HCT116 (cell line): ENCODE results near the gene C1orf174. TPM values are rescaled to one million over a fixed set of nuclear protein-coding genes. Genes with fewer than 3 reads are reported as not detected.

ENCODE experiments used
- ATAC-seq: fragments of 200-7000 bp; cut with Tn5 transposase; 2 replicates; pipeline ENCODE4 v1.9.1; 2020; ENCODE audit warnings: mild to moderate bottlenecking, moderate library complexity
- BruUV-seq: library from RNA; stranded (reverse); fragments of 400-500 nt; replicated peaks from 2 replicates; lab custom pipeline; 2021; lab: Mats Ljungman, UMichigan
- CTCF ChIA-PET: fragments of 300-600 bp; sonication (Branson Sonifier 250); formaldehyde crosslinking; loops from one replicate; lab custom pipeline; 2021; ENCODE audit warnings: antibody characterized with exemption; lab: Charles Lee
- POLR2A ChIA-PET: fragments of 300-600, 350-600 bp; sonication (Branson Sonifier 250); formaldehyde crosslinking; loops from one replicate; lab custom pipeline; 2021; ENCODE audit warnings: antibody characterized with exemption; lab: Charles Lee
- RAD21 ChIA-PET, 2 experiments: fragments of 300-600 bp; sonication (Branson Sonifier 250); formaldehyde crosslinking; loops; one replicate each; lab custom pipeline; 2023; ENCODE audit warnings: low total read pairs in 2 of 2; ENCODE audit not compliant: uncharacterized antibody in 2 of 2, unreplicated experiment in 2 of 2, low non-redundant PET in 1 of 2; lab: Charles Lee
- DNase-seq: peaks from one replicate; pipeline ENCODE4 v3.0.0-alpha.2; 2010; ENCODE audit warnings: low read depth, low spot score
- H2AFZ ChIP-seq: fragments of 200-600 bp; shearing (Covaris generic), sonication (generic); 2 replicates; pipeline ENCODE4 v1.6.1; 2017; ENCODE audit warnings: low read depth, mixed run types, mixed read lengths, antibody characterized with exemption, low read length; ENCODE audit not compliant: poor library complexity, severe bottlenecking
- H3K27ac ChIP-seq: 2 replicates; pipeline ENCODE4 v1.5.1; 2012; ENCODE audit warnings: low read depth, low read length
- H3K27me3 ChIP-seq: fragments of 200-600 bp; sonication (generic); 2 replicates; pipeline ENCODE4 v1.6.1; 2016; ENCODE audit warnings: mixed run types, low read length, mixed read lengths; ENCODE audit not compliant: insufficient read depth
- H3K36me3 ChIP-seq, 2 experiments: fragments of 200-500 bp in 1 of 2; fragments of 200-600 bp in 1 of 2; sonication (Bioruptor generic) in 1 of 2; sonication (generic) in 1 of 2; 2 replicates each; pipeline versions ENCODE4 v1.5.1 to v1.6.1; 2014 to 2016; ENCODE audit warnings: low read length in 2 of 2, inconsistent platforms in 1 of 2, mixed read lengths in 1 of 2, mixed run types in 1 of 2; ENCODE audit not compliant: insufficient read depth in 2 of 2, control insufficient read depth in 1 of 2
- H3K4me1 ChIP-seq, 2 experiments: fragments of 200-600 bp in 1 of 2; sonication (generic) in 1 of 2; 2 replicates each; pipeline versions ENCODE4 v1.5.1 to v1.6.1; 2012 to 2017; ENCODE audit warnings: low read length in 2 of 2, inconsistent platforms in 1 of 2, mild to moderate bottlenecking in 1 of 2, mixed read lengths in 1 of 2, mixed run types in 1 of 2, moderate library complexity in 1 of 2; ENCODE audit not compliant: insufficient read depth in 2 of 2, control insufficient read depth in 1 of 2
- H3K4me2 ChIP-seq: fragments of 200-600 bp; sonication (generic); 2 replicates; pipeline ENCODE4 v1.6.1; 2017; ENCODE audit warnings: mixed run types, low read length, mixed read lengths
- H3K4me3 ChIP-seq, 2 experiments: fragments of 200-600 bp in 1 of 2; sonication (generic) in 1 of 2; replicated peaks in 1 of 2; 2 replicates each; pipeline ENCODE4 v1.5.1; 2011 to 2016; ENCODE audit warnings: low read length in 2 of 2, control low read depth in 1 of 2, low read depth in 1 of 2, mild to moderate bottlenecking in 1 of 2, mixed read lengths in 1 of 2, mixed run types in 1 of 2
- H3K79me2 ChIP-seq: fragments of 200-600 bp; sonication (generic); 2 replicates; pipeline ENCODE4 v1.6.1; 2017; ENCODE audit warnings: mild to moderate bottlenecking, mixed run types, low read length, moderate library complexity, mixed read lengths; ENCODE audit not compliant: insufficient read depth
- H3K9ac ChIP-seq: fragments of 200-600 bp; sonication (generic); 2 replicates; pipeline ENCODE4 v1.6.1; 2016; ENCODE audit warnings: low read length, mixed read lengths
- H3K9me2 ChIP-seq: fragments of 200-600 bp; sonication (generic), shearing (Covaris generic); 2 replicates; pipeline ENCODE4 v1.6.1; 2017; ENCODE audit warnings: mixed run types, mild to moderate bottlenecking, moderate library complexity; ENCODE audit not compliant: insufficient read depth
- H3K9me3 ChIP-seq, 2 experiments: fragments of 200-500 bp in 1 of 2; fragments of 200-600 bp in 1 of 2; sonication (Bioruptor generic) in 1 of 2; sonication (generic) in 1 of 2; 2 replicates each; pipeline ENCODE4 v1.6.1; 2014 to 2017; ENCODE audit warnings: low read length in 2 of 2, mixed read lengths in 2 of 2, inconsistent platforms in 1 of 2, low read depth in 1 of 2, mild to moderate bottlenecking in 1 of 2, mixed run types in 1 of 2, moderate library complexity in 1 of 2; ENCODE audit not compliant: control insufficient read depth in 1 of 2, insufficient read depth in 1 of 2
- H4K20me1 ChIP-seq: fragments of 200-600 bp; sonication (generic), shearing (Covaris generic); 2 replicates; pipeline ENCODE4 v1.6.1; 2017; ENCODE audit warnings: mixed run types, mild to moderate bottlenecking, moderate library complexity; ENCODE audit not compliant: insufficient read depth
- CBX3 ChIP-seq: IDR thresholded peaks from 2 replicates; pipeline ENCODE4 v1.6.1; 2012; ENCODE audit warnings: low read depth
- CEBPB ChIP-seq: IDR thresholded peaks from 2 replicates; pipeline ENCODE4 v1.6.1; 2012; ENCODE audit warnings: low read depth
- EGR1 ChIP-seq: IDR thresholded peaks from 2 replicates; pipeline ENCODE4 v1.6.1; 2012; ENCODE audit warnings: low read depth
- ELF1 ChIP-seq: IDR thresholded peaks from 2 replicates; pipeline ENCODE4 v1.6.1; 2012; ENCODE audit warnings: low read depth, borderline replicate concordance
- EZH2 ChIP-seq: fragments of 200-600 bp; sonication (generic); IDR thresholded peaks from 2 replicates; pipeline ENCODE4 v1.6.1; 2017; ENCODE audit warnings: antibody characterized with exemption, mixed run types
- JUND ChIP-seq: IDR thresholded peaks from 2 replicates; pipeline ENCODE4 v1.6.1; 2012
- MAX ChIP-seq: IDR thresholded peaks from 2 replicates; pipeline ENCODE4 v1.6.1; 2012
- POLR2A ChIP-seq: IDR thresholded peaks from 2 replicates; pipeline ENCODE4 v1.7.0; 2011; ENCODE audit warnings: borderline replicate concordance; ENCODE audit not compliant: insufficient read depth, insufficient read length; ENCODE audit errors: extremely low read depth
- RAD21 ChIP-seq: IDR thresholded peaks from 2 replicates; pipeline ENCODE4 v1.6.1; 2012; ENCODE audit warnings: low read depth, mild to moderate bottlenecking
- SIN3A ChIP-seq: IDR thresholded peaks from 2 replicates; pipeline ENCODE4 v1.6.1; 2012; ENCODE audit warnings: low read depth
- SRF ChIP-seq: IDR thresholded peaks from 2 replicates; pipeline ENCODE4 v1.6.1; 2012; ENCODE audit warnings: low read depth
- TCF7L2 ChIP-seq: IDR thresholded peaks from 2 replicates; pipeline ENCODE4 v1.7.0; 2011; ENCODE audit warnings: borderline replicate concordance, inconsistent platforms; ENCODE audit not compliant: insufficient read depth, insufficient read length; ENCODE audit errors: extremely low read depth
- YY1 ChIP-seq: IDR thresholded peaks from 2 replicates; pipeline ENCODE4 v1.6.1; 2011; ENCODE audit warnings: low read length, low read depth, moderate library complexity, mild to moderate bottlenecking; ENCODE audit not compliant: insufficient replicate concordance; ENCODE audit errors: extremely low read depth
- ZBTB33 ChIP-seq: IDR thresholded peaks from 2 replicates; pipeline ENCODE4 v1.6.1; 2011; ENCODE audit warnings: mild to moderate bottlenecking, low read length, moderate library complexity; ENCODE audit not compliant: insufficient replicate concordance; ENCODE audit errors: extremely low read depth
- intact Hi-C: fragments of 100-400 bp; cut with micrococcal nuclease; formaldehyde crosslinking; loops from 2 replicates; pipeline ENCODE4 v1.10.0; 2022
- total RNA-seq: library from RNA; stranded (reverse); gene quantifications from one replicate; pipeline ENCODE4 v1.2.1, GENCODE V29; 2021; ENCODE audit not compliant: unreplicated experiment

The C1orf174 gene
- total RNA-seq, 1 experiment from 2014 or later, result 33.7 TPM

- TF ChIP-seq SIN3A (no peak), EZH2 (no peak), EGR1 (no peak)
Observed at GRCh38 chr1:3851292-3851691, 48.8 kb downstream of the C1orf174 start (continued).

GRCh38 chr1:3850857-3851256 lies 49.2 kb downstream of the C1orf174 start:
- ChIA-PET CTCF (no interaction called here), RAD21 (no interaction called here), POLR2A (no interaction called here)
- Histone ChIP-seq H3K4me1 (peaks cover 4 to 5% of the 10 kb centered on the region in 2 experiments; a peak in 3 of 4 replicates), H3K4me3 (no peak overlapping the region), H3K79me2 (peaks cover 10% of the 10 kb centered on the region; the same call in 1 of the 2 replicates), H3K27ac (no peak overlapping the region), H2AFZ (no peak overlapping the region), H3K9me2 (no peaks in the 10 kb centered on the region), H3K9ac (no peak overlapping the region), H3K9me3 (no peaks in the 10 kb centered on the region), H3K27me3 (no peaks in the 10 kb centered on the region), H3K36me3 (no peaks in the 10 kb centered on the region; a peak in 2 of 4 replicates), H3K4me2 (no peak overlapping the region), H4K20me1 (no peaks in the 10 kb centered on the region)
- BruUV-seq, result no TSS peak
- TF ChIP-seq ZBTB33 (no peak), POLR2A (no peak), JUND (no peak), ELF1 (no peak), SIN3A (no peak), YY1 (no peak), TCF7L2 (no peak), MAX (no peak), CBX3 (no peak), RAD21 (no peak), SRF (no peak), CEBPB (no peak), EZH2 (no peak)
- intact Hi-C loops, result no loop called here
- ATAC-seq (no peak), DNase-seq (no peak)
